Tibial nerve (tissue), 4 donors: Measurements from ENCODE around the gene NUP188.

ENCODE experiments used
- CTCF ChIP-seq, 5 experiments: fragments of 200-600 bp in 3 of 5; fragments of 450-650 bp in 2 of 5; sonication (generic) in 3 of 5; IDR thresholded peaks; one replicate each; pipeline ENCODE4 v1.5.1; 2016 to 2019; ENCODE audit warnings: antibody characterized with exemption in 5 of 5, mild to moderate bottlenecking in 3 of 5, moderate library complexity in 2 of 5
- EP300 ChIP-seq, 2 donors: sonication (generic); formaldehyde crosslinking; IDR thresholded peaks; one replicate each; pipeline ENCODE4 v1.6.1; 2017; ENCODE audit warnings: antibody characterized with exemption in 2 of 2, mild to moderate bottlenecking in 1 of 2
- POLR2A ChIP-seq, 2 donors: fragments of 450-650 bp; IDR thresholded peaks; one replicate each; pipeline ENCODE4 v1.6.1; 2017; ENCODE audit warnings: antibody characterized with exemption in 2 of 2, mild to moderate bottlenecking in 2 of 2, moderate library complexity in 2 of 2

- TF ChIP-seq CTCF (IDR thresholded peaks at IDR 0.05): no peak
- TF ChIP-seq POLR2A (IDR thresholded peaks at IDR 0.05): no peak
- TF ChIP-seq EP300 (IDR thresholded peaks at IDR 0.05): no peak
These were observed 6.3 kb upstream of the NUP188 start for GRCh38 chr9:128940946-128941755.
